Liver (tissue), 9 donors: ENCODE results near the gene FAM171A1. TPM values are rescaled to one million over a fixed set of nuclear protein-coding genes. Genes with fewer than 3 reads are reported as not detected.

ENCODE experiments used
- DNase-seq: peaks from one replicate; pipeline ENCODE4 v3.0.0-alpha.2; 2017; ENCODE audit warnings: low spot score
- H3K27ac ChIP-seq, 2 donors: one replicate each; pipeline ENCODE4 v1.7.0; 2013; ENCODE audit warnings: inconsistent platforms in 2 of 2, low read length in 2 of 2, control low read depth in 1 of 2, low read depth in 1 of 2, mild to moderate bottlenecking in 1 of 2
- H3K27me3 ChIP-seq, 4 donors: one replicate each; pipeline versions ENCODE4 v1.6.1 to v1.7.0; 2013; ENCODE audit warnings: low read length in 3 of 4, inconsistent platforms in 1 of 4, mild to moderate bottlenecking in 1 of 4, moderate library complexity in 1 of 4; ENCODE audit not compliant: control insufficient read depth in 4 of 4, insufficient read depth in 4 of 4
- H3K36me3 ChIP-seq, 4 donors: one replicate each; pipeline versions ENCODE4 v1.6.1 to v1.7.0; 2013; ENCODE audit warnings: low read length in 3 of 4, mild to moderate bottlenecking in 3 of 4, low read depth in 1 of 4, moderate library complexity in 1 of 4; ENCODE audit not compliant: control insufficient read depth in 4 of 4, insufficient read depth in 3 of 4
- H3K4me1 ChIP-seq, 4 donors: one replicate each; pipeline versions ENCODE4 v1.6.1 to v1.7.0; 2013; ENCODE audit warnings: low read length in 3 of 4, mild to moderate bottlenecking in 3 of 4, moderate library complexity in 1 of 4; ENCODE audit not compliant: control insufficient read depth in 4 of 4, insufficient read depth in 4 of 4
- H3K4me3 ChIP-seq, 3 donors: one replicate each; pipeline versions ENCODE4 v1.6.1 to v1.7.0; 2013; ENCODE audit warnings: low read length in 3 of 3, control low read depth in 1 of 3, low read depth in 1 of 3, mild to moderate bottlenecking in 1 of 3
- H3K9ac ChIP-seq, 2 donors: one replicate each; pipeline ENCODE4 v1.7.0; 2013; ENCODE audit warnings: low read length in 2 of 2, mild to moderate bottlenecking in 2 of 2, moderate library complexity in 2 of 2, control low read depth in 1 of 2, low read depth in 1 of 2
- H3K9me3 ChIP-seq, 4 donors: one replicate each; pipeline versions ENCODE4 v1.6.1 to v1.7.0; 2013; ENCODE audit warnings: low read length in 3 of 4; ENCODE audit not compliant: control insufficient read depth in 4 of 4
- EGR1 ChIP-seq, 2 donors: IDR thresholded peaks; 2 replicates each; pipeline ENCODE4 v1.6.1; 2016 to 2018; ENCODE audit warnings: antibody characterized with exemption in 2 of 2, low read depth in 2 of 2
- FOXA2 ChIP-seq: IDR thresholded peaks from 2 replicates; pipeline ENCODE4 v1.6.1; 2016; ENCODE audit warnings: antibody characterized with exemption
- HNF4A ChIP-seq, 2 donors: conservative IDR thresholded peaks; 2 replicates each; pipeline ENCODE4 v1.6.1; 2016; ENCODE audit warnings: antibody characterized with exemption in 2 of 2, mild to moderate bottlenecking in 2 of 2
- HNF4G ChIP-seq: IDR thresholded peaks from 2 replicates; pipeline ENCODE4 v1.6.1; 2016; ENCODE audit warnings: antibody characterized with exemption
- JUND ChIP-seq, 2 donors: IDR thresholded peaks; 2 replicates each; pipeline ENCODE4 v1.6.1; 2016; ENCODE audit warnings: antibody characterized with exemption in 2 of 2
- NR2F2 ChIP-seq: IDR thresholded peaks from 2 replicates; pipeline ENCODE4 v1.6.1; 2016; ENCODE audit warnings: antibody characterized with exemption
- RAD21 ChIP-seq, 2 donors: IDR thresholded peaks; 2 replicates each; pipeline ENCODE4 v1.6.1; 2016; ENCODE audit warnings: antibody characterized with exemption in 2 of 2, mild to moderate bottlenecking in 2 of 2
- RXRA ChIP-seq, 2 donors: IDR thresholded peaks; 2 replicates each; pipeline ENCODE4 v1.6.1; 2017 to 2018; ENCODE audit warnings: antibody characterized with exemption in 2 of 2, mild to moderate bottlenecking in 1 of 2
- TAF1 ChIP-seq: conservative IDR thresholded peaks from 2 replicates; pipeline ENCODE4 v1.6.1; 2016; ENCODE audit warnings: antibody characterized with exemption, mild to moderate bottlenecking
- YY1 ChIP-seq: IDR thresholded peaks from 2 replicates; pipeline ENCODE4 v1.6.1; 2016; ENCODE audit warnings: antibody characterized with exemption, mild to moderate bottlenecking
- WGBS: extraction: QIAGEN DNeasy Blood & Tissue Kit; methylation state at CpG from one replicate; pipeline ENCODE4 v1.1.7; 2013; 5-methylcytosine and 5-hydroxymethylcytosine counted together
- polyA plus RNA-seq, 2 donors: library from polyadenylated mRNA; stranded (reverse) in 1 of 2; unstranded in 1 of 2; fragments of 200-250 nt in 1 of 2; fragments of >200 nt in 1 of 2; fragmentation: Nextera tagmentation in 1 of 2; extraction: Ambion mirVana in 1 of 2; gene quantifications; one replicate each; pipeline versions ENCODE4 v1.2.1 to v1.2.3, GENCODE V29; 2013 to 2015
- total RNA-seq, 2 donors: library from RNA; depleted of rRNA; stranded (reverse); fragments of >200 nt; gene quantifications; one replicate each; pipeline ENCODE4 v1.2.3, GENCODE V29; 2014
- TF ChIP-seq, protein P1 (sequence below): IDR thresholded peaks from 2 replicates; pipeline ENCODE4 v1.6.1; 2016; ENCODE audit warnings: antibody characterized with exemption
- TF ChIP-seq, protein P2 (sequence below): fragments of 150-350 bp; IDR thresholded peaks from 2 replicates; pipeline ENCODE4 v1.5.1; 2017; ENCODE audit warnings: improper control_type of control experiment, low read depth, low read length; ENCODE audit not compliant: missing input control
- TF ChIP-seq, protein P3 (sequence below): IDR thresholded peaks from 2 replicates; pipeline ENCODE4 v1.6.1; 2016; ENCODE audit warnings: antibody characterized with exemption
- TF ChIP-seq, protein P4 (sequence below): IDR thresholded peaks from 2 replicates; pipeline ENCODE4 v1.6.1; 2016; ENCODE audit warnings: antibody characterized with exemption, mild to moderate bottlenecking
- TF ChIP-seq, protein P5 (sequence below): IDR thresholded peaks from 2 replicates; pipeline ENCODE4 v1.6.1; 2016; ENCODE audit warnings: antibody characterized with exemption
- donor health status: healthy.
- donor health status: healthy.
- donor health status: healthy.
- donor health status: healthy.
- donor health status: healthy.

The FAM171A1 gene
- total and polyA plus RNA-seq, 4 donors: 2.5 to 10.2 (median 7.7) TPM

DNA sequence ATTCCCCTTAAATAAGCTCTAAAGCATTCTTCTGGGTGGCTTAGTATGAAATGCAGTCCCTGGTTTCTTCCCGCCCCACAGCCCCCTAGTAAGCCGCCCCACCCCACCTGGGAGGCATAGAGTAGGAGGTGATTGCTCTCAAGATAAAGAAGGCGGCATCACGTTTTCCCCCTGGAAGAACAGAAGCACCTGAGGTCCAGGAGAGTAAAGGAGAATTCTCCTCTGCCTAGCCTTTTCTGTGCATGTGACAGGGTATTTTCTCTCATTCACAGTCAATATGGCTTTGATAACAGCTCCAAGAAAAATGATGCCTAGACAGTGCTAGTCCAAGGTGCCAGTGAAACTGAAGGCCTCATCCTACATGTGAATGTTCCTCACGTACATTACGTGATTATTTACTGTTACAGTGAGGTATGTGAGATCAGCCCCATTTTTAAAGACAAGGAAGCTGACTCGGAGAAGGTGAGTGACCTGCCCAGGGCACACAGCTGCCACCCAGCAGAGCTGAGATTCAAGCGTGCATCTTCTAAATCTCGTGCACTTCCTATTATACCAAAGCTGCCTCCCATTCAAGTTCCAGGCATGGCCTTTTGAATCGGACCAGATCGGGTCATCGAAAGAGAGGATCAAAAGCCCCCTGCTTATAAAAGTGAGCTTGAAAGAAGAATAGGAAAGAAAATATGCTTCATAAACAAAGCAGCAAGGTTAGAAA lies 59.4 kb downstream of the FAM171A1 start:
- Histone ChIP-seq H3K27ac (no peak overlapping the region), H3K27me3 (no peaks in the 10 kb centered on the region), H3K4me1 (peaks cover 1 to 15% (median 7%) of the 10 kb centered on the region in 4 donors), H3K36me3 (no peaks in the 10 kb centered on the region), H3K4me3 (no peak overlapping the region), H3K9me3 (no peaks in the 10 kb centered on the region), H3K9ac (no peak overlapping the region)
- DNase-seq: no peak
- WGBS: 87% methylated on average over 12 of the region's 12 CpGs
- TF ChIP-seq EGR1 (IDR thresholded peaks at IDR 0.05; ENCODE audit: low read depth in 2 of 2) (no peak), RXRA (IDR thresholded peaks at IDR 0.05) (no peak), YY1 (no peak), HNF4G (no peak), NR2F2 (no peak), RAD21 (IDR thresholded peaks at IDR 0.05) (no peak)
- TF ChIP-seq, protein P1, sequence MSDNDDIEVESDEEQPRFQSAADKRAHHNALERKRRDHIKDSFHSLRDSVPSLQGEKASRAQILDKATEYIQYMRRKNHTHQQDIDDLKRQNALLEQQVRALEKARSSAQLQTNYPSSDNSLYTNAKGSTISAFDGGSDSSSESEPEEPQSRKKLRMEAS: no peak
- TF ChIP-seq, protein P2, sequence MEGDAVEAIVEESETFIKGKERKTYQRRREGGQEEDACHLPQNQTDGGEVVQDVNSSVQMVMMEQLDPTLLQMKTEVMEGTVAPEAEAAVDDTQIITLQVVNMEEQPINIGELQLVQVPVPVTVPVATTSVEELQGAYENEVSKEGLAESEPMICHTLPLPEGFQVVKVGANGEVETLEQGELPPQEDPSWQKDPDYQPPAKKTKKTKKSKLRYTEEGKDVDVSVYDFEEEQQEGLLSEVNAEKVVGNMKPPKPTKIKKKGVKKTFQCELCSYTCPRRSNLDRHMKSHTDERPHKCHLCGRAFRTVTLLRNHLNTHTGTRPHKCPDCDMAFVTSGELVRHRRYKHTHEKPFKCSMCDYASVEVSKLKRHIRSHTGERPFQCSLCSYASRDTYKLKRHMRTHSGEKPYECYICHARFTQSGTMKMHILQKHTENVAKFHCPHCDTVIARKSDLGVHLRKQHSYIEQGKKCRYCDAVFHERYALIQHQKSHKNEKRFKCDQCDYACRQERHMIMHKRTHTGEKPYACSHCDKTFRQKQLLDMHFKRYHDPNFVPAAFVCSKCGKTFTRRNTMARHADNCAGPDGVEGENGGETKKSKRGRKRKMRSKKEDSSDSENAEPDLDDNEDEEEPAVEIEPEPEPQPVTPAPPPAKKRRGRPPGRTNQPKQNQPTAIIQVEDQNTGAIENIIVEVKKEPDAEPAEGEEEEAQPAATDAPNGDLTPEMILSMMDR: no peak
- TF ChIP-seq, protein P3, sequence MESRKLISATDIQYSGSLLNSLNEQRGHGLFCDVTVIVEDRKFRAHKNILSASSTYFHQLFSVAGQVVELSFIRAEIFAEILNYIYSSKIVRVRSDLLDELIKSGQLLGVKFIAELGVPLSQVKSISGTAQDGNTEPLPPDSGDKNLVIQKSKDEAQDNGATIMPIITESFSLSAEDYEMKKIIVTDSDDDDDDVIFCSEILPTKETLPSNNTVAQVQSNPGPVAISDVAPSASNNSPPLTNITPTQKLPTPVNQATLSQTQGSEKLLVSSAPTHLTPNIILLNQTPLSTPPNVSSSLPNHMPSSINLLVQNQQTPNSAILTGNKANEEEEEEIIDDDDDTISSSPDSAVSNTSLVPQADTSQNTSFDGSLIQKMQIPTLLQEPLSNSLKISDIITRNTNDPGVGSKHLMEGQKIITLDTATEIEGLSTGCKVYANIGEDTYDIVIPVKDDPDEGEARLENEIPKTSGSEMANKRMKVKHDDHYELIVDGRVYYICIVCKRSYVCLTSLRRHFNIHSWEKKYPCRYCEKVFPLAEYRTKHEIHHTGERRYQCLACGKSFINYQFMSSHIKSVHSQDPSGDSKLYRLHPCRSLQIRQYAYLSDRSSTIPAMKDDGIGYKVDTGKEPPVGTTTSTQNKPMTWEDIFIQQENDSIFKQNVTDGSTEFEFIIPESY: no peak
- TF ChIP-seq, protein P4, sequence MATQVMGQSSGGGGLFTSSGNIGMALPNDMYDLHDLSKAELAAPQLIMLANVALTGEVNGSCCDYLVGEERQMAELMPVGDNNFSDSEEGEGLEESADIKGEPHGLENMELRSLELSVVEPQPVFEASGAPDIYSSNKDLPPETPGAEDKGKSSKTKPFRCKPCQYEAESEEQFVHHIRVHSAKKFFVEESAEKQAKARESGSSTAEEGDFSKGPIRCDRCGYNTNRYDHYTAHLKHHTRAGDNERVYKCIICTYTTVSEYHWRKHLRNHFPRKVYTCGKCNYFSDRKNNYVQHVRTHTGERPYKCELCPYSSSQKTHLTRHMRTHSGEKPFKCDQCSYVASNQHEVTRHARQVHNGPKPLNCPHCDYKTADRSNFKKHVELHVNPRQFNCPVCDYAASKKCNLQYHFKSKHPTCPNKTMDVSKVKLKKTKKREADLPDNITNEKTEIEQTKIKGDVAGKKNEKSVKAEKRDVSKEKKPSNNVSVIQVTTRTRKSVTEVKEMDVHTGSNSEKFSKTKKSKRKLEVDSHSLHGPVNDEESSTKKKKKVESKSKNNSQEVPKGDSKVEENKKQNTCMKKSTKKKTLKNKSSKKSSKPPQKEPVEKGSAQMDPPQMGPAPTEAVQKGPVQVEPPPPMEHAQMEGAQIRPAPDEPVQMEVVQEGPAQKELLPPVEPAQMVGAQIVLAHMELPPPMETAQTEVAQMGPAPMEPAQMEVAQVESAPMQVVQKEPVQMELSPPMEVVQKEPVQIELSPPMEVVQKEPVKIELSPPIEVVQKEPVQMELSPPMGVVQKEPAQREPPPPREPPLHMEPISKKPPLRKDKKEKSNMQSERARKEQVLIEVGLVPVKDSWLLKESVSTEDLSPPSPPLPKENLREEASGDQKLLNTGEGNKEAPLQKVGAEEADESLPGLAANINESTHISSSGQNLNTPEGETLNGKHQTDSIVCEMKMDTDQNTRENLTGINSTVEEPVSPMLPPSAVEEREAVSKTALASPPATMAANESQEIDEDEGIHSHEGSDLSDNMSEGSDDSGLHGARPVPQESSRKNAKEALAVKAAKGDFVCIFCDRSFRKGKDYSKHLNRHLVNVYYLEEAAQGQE: no peak
- TF ChIP-seq, protein P5, sequence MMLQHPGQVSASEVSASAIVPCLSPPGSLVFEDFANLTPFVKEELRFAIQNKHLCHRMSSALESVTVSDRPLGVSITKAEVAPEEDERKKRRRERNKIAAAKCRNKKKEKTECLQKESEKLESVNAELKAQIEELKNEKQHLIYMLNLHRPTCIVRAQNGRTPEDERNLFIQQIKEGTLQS: no peak

DNA sequence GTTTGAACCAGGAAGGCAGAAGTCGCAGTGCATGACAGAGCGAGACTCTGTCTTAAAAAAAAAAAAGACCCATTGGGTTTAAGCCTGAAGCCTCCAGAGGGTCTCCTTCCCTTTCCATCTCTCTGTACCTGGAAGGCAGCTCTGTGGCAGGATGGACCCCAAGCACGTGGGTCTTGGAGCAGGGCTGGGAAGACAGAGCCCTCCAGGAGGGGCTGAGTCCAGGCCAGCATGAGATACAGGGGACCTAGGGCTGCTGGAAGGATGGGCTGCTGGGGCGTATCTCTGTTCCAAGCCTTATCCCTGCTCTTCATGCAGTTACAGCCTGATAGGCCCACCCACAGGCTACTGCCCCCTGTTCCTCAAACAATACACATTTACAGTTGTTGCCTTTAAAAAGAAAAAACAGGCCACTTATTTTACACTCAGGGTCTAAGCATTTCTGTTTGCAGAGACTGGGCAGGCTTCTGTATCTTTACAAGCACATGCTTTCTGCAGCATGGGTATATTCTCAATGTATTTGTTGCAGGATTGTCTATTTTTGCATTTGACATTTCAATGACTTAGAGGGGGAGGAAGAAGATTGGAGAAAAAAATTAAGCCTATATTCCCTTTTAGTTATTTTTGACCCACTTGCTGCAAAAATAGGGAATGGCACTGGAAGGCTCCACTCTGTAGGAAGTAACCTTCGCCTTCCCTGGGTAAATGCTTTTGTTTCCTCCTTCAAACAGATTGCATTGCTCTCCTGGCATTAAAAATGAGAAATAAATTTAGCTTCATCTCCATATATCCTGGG lies 60.1 kb downstream of the FAM171A1 start:
- H3K4me3 ChIP-seq: no peak overlapping the region
- no peaks in the 10 kb centered on the region for H3K27me3 ChIP-seq
- H3K9me3 ChIP-seq: no peaks in the 10 kb centered on the region
- peaks cover 1 to 16% (median 7%) of the 10 kb centered on the region in 4 donors for H3K4me1 ChIP-seq
- WGBS: 94% methylated on average over 5 of the region's 5 CpGs
- no peak overlapping the region for H3K9ac ChIP-seq
- DNase-seq: no peak
- H3K27ac ChIP-seq: no peak overlapping the region
- no peaks in the 10 kb centered on the region for H3K36me3 ChIP-seq
- TF ChIP-seq JUND (IDR thresholded peaks at IDR 0.05) (no peak), YY1 (no peak), TAF1 (no peak), RAD21 (IDR thresholded peaks at IDR 0.05) (no peak), EGR1 (IDR thresholded peaks at IDR 0.05; ENCODE audit: low read depth in 2 of 2) (no peak), NR2F2 (no peak), RXRA (IDR thresholded peaks at IDR 0.05) (no peak), FOXA2 (no peak), HNF4A (conservative IDR thresholded peaks at IDR 0.05) (no peak)
- TF ChIP-seq, protein P1: no peak
- TF ChIP-seq, protein P4: no peak
- TF ChIP-seq, protein P3: no peak
